HepG2 (cell line): ENCODE data around the gene FAM111B. TPM values are rescaled to one million over a fixed set of nuclear protein-coding genes. Genes with fewer than 3 reads are reported as not detected.
A peak's percentile ranks its signal among the peaks of the same experiment; 100 is the strongest.

Source experiments
- ATAC-seq: fragments of 200-7000 bp; cut with Tn5 transposase; 3 replicates; pipeline ENCODE4 v1.9.1; 2020; ENCODE audit warnings: mild to moderate bottlenecking, moderate library complexity
- BruUV-seq: library from RNA; stranded (reverse); fragments of 400-500 nt; replicated peaks from 2 replicates; lab custom pipeline; 2021; lab: Mats Ljungman, UMichigan
- CTCF ChIA-PET: fragments of 300-600 bp; formaldehyde crosslinking; extraction: SDS; loops from one replicate; lab custom pipeline; 2021; ENCODE audit warnings: low total read pairs, inconsistent platforms, low intra/inter-chr PET ratio; lab: Yijun Ruan, JAX
- POLR2A ChIA-PET: fragments of 350-600 bp; sonication (Branson Sonifier 250); formaldehyde crosslinking; loops from one replicate; lab custom pipeline; 2020; ENCODE audit warnings: antibody characterized with exemption, inconsistent platforms; lab: Yijun Ruan, JAX
- DNase-seq: peaks from one replicate; pipeline ENCODE4 v3.0.0-alpha.2; 2015; ENCODE audit warnings: low spot score
- FAIRE-seq: peaks from 3 replicates; lab custom pipeline; 2011; peaks lifted over from hg19 to GRCh38; lab: Jason Lieb, UNC
- H2AFZ ChIP-seq: one replicate; pipeline ENCODE4 v1.6.1; 2011; ENCODE audit warnings: low read length, inconsistent platforms
- H3K27ac ChIP-seq: fragments of 300-600 bp; 3 replicates; pipeline ENCODE4 v1.8.0; 2011; ENCODE audit warnings: mixed run types, mild to moderate bottlenecking, mixed read lengths, low read length, inconsistent platforms; ENCODE audit not compliant: insufficient read depth; ENCODE audit errors: extremely low read length
- H3K27me3 ChIP-seq, 2 experiments: fragments of 200-600 bp in 1 of 2; 2 replicates in 1 of 2; 3 replicates in 1 of 2; pipeline versions ENCODE4 v1.6.0 to v1.8.0; 2011; ENCODE audit warnings: low read length in 2 of 2, mild to moderate bottlenecking in 2 of 2, moderate library complexity in 2 of 2, inconsistent platforms in 1 of 2; ENCODE audit not compliant: insufficient read depth in 2 of 2, control insufficient read depth in 1 of 2
- H3K36me3 ChIP-seq, 2 experiments: fragments of 200-600 bp in 1 of 2; replicated peaks in 1 of 2; 2 replicates in 1 of 2; 3 replicates in 1 of 2; pipeline versions ENCODE4 v1.5.1 to v1.8.0; 2011; ENCODE audit warnings: low read length in 2 of 2, inconsistent platforms in 1 of 2; ENCODE audit not compliant: insufficient read depth in 2 of 2, control insufficient read depth in 1 of 2
- H3K4me1 ChIP-seq: 2 replicates; pipeline ENCODE4 v1.5.1; 2012; ENCODE audit warnings: low read length, inconsistent platforms; ENCODE audit not compliant: insufficient read depth
- H3K4me2 ChIP-seq: 2 replicates; pipeline ENCODE4 v1.6.0; 2011; ENCODE audit warnings: low read depth, low read length, inconsistent platforms
- H3K4me3 ChIP-seq, 3 experiments: fragments of 200-600 bp in 1 of 3; sonication (generic), shearing (Covaris generic) in 1 of 3; replicated peaks in 1 of 3; 2 replicates each; pipeline ENCODE4 v1.5.1; 2011 to 2016; ENCODE audit warnings: low read length in 3 of 3, inconsistent platforms in 2 of 3, low read depth in 2 of 3, mild to moderate bottlenecking in 2 of 3, control low read depth in 1 of 3, mixed read lengths in 1 of 3; ENCODE audit not compliant: insufficient read depth in 1 of 3
- H3K79me2 ChIP-seq: one replicate; pipeline ENCODE4 v1.6.1; 2011; ENCODE audit warnings: low read length, inconsistent platforms; ENCODE audit not compliant: insufficient read depth
- H3K9ac ChIP-seq: 2 replicates; pipeline ENCODE4 v1.6.0; 2011; ENCODE audit warnings: mild to moderate bottlenecking, low read depth, low read length, inconsistent platforms; ENCODE audit not compliant: insufficient read depth
- H3K9me3 ChIP-seq: 2 replicates; pipeline ENCODE4 v1.5.1; 2012; ENCODE audit warnings: mild to moderate bottlenecking, low read length
- H4K20me1 ChIP-seq: 2 replicates; pipeline ENCODE4 v1.6.0; 2011; ENCODE audit warnings: inconsistent platforms, mild to moderate bottlenecking, low read length, moderate library complexity; ENCODE audit not compliant: insufficient read depth
- ATF1 ChIP-seq: IDR thresholded peaks from 2 replicates; pipeline ENCODE4 v1.6.1; 2016; ENCODE audit warnings: mild to moderate bottlenecking, control low read depth
- SRF ChIP-seq: IDR thresholded peaks from 2 replicates; pipeline ENCODE4 v1.6.1; 2011; ENCODE audit warnings: mild to moderate bottlenecking, low read depth, low read length, moderate library complexity
- ZFP36L1 ChIP-seq: sonication (generic); formaldehyde crosslinking; IDR thresholded peaks from 2 replicates; pipeline ENCODE4 v1.8.0; 2022; ENCODE audit warnings: mild to moderate bottlenecking, missing genetic modification reagents, moderate library complexity
- ZNF549 ChIP-seq: sonication (generic); formaldehyde crosslinking; IDR thresholded peaks from 2 replicates; pipeline ENCODE4 v1.5.0; 2020; ENCODE audit warnings: missing genetic modification reagents
- WGBS: methylation state at CpG from one replicate; pipeline ENCODE4 v1.1.6; 2017; ENCODE audit warnings: low lambda C conversion rate; 5-methylcytosine and 5-hydroxymethylcytosine counted together
- in situ Hi-C: cut with HindIII; loops from 2 replicates; pipeline ENCODE4 v1.10.0; 2017; ENCODE audit warnings: low pct_unique_long_range_greater_than_20kb; ENCODE audit not compliant: extremely low pct_ligation_motif_present
- intact Hi-C: fragments of 100-400 bp; cut with micrococcal nuclease; formaldehyde crosslinking; loops from one replicate; pipeline ENCODE4 v1.10.0; 2022; ENCODE audit not compliant: unreplicated experiment
- polyA plus RNA-seq, 8 experiments: library from polyadenylated mRNA; depleted of rRNA in 3 of 8; stranded (reverse) in 7 of 8; unstranded in 1 of 8; fragments of >200 nt; fragmentation: Illumina TruSeq in 4 of 8; extraction: Trizol in 4 of 8; gene quantifications; 2 replicates each; pipeline versions ENCODE4 v1.2.1 to v1.2.3, GENCODE V29; 2011 to 2016; ENCODE audit warnings: low read depth in 4 of 8, missing spikeins in 1 of 8, mixed read lengths in 1 of 8; ENCODE audit not compliant: insufficient read depth in 1 of 8
- total RNA-seq, 5 experiments: library from RNA; depleted of rRNA; stranded (reverse); fragments of >200 nt; fragmentation: Illumina TruSeq; extraction: Trizol; gene quantifications; 2 replicates each; pipeline ENCODE4 v1.2.3, GENCODE V29; 2016; ENCODE audit warnings: low read depth in 1 of 5
- TF ChIP-seq, protein P1 (sequence below): sonication (generic); IDR thresholded peaks from 2 replicates; pipeline ENCODE4 v1.6.1; 2016; ENCODE audit warnings: low read depth, borderline replicate concordance

The FAM111B gene
- total and polyA plus RNA-seq, 2 of the 13 experiments (the other 11 are each of a cell fraction or from before 2014, with no cell fraction given) = 1.6 to 28.2 TPM

DNA sequence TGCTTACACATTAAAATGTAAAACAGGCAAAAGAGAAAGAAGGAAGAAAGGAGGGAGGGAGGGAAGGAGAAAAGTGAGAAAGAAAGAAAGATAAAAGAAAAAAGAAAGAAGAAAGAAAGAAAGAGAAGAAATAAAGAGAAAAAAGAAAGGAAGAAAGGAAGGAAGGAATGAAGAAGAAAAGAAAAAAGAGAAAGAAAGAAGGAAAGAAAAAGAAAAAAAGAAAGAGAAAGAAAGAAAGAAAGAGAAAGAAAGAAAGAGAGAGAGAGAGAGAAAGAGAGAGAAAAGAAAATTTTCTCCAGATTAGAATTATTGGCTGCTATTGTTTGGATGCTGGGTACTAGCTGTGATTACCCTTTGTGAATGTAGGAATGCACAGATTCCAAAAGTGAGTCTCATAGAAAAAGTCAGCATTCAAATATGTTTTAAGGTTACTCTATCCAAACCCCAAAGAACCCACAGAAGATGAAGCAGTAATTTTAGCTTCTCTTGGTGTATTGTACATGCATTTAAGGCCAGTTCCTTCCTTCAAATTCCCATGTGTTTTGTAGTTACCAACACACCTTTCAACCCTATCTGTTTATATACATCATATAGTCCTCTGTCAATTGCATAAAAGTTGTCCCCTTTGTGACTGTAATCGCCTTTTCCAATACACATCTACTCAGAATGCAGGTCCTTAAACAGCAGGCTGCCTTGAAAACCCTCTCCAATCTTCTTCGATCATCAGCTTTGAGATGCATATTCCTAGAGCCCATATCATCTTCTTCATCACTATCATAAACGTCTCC lies 34.8 kb downstream of the FAM111B start:
- Histone ChIP-seq H3K4me3 (peak overlapping the region; percentile 79 to 82 (median 81)), H3K36me3 (no peaks in the 10 kb centered on the region), H3K9ac (peak overlapping the region; percentile 58), H3K4me1 (peaks cover 46% of the 10 kb centered on the region), H4K20me1 (no peaks in the 10 kb centered on the region), H3K9me3 (no peaks in the 10 kb centered on the region), H2AFZ (peak overlapping the region; percentile 85), H3K4me2 (peak overlapping the region; percentile 79), H3K79me2 (no peaks in the 10 kb centered on the region), H3K27me3 (no peaks in the 10 kb centered on the region), H3K27ac (peak overlapping the region; percentile 74)
- no peak for FAIRE-seq
- WGBS = 0% methylated on average over 3 of the region's 3 CpGs
- in situ Hi-C loops (no loop called here), intact Hi-C loops (loop anchor here (1.0 to 10.0 kb wide), 2 partner anchors 16 to 63 kb away; no protein-coding TSS in a partner anchor)
- CTCF ChIA-PET = interaction anchor here (2.1 kb wide), 1 partner anchor 17 kb away, joined by 15 read pairs; no protein-coding TSS in a partner anchor
- POLR2A ChIA-PET = interaction anchor here (0.6 to 1.0 kb wide), 5 partner anchors 16 to 36 kb away, joined by 3 to 10 read pairs (median 4); partner anchors contain the start of genes DTX4 and FAM111B
- TF ChIP-seq ATF1 (CRISPR knock-in tag) (0 out of 2 replicates have a peak, but pooled peaks have one; percentile 25), ZFP36L1 (CRISPR knock-in tag) (no peak), SRF (no peak), ZNF549 (0 out of 2 replicates have a peak, but pooled peaks have one; percentile 6)
- TF ChIP-seq, protein P1, sequence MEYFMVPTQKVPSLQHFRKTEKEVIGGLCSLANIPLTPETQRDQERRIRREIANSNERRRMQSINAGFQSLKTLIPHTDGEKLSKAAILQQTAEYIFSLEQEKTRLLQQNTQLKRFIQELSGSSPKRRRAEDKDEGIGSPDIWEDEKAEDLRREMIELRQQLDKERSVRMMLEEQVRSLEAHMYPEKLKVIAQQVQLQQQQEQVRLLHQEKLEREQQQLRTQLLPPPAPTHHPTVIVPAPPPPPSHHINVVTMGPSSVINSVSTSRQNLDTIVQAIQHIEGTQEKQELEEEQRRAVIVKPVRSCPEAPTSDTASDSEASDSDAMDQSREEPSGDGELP = no peak
- TSS peak; percentile 87 for BruUV-seq
- no peak for ATAC-seq
- DNase-seq = no peak
